Right lobe of liver (tissue), 4 donors: ENCODE measurements around the gene NPAP1.

Experiments
- POLR2A ChIP-seq: fragments of 450-650 bp; IDR thresholded peaks from one replicate; pipeline ENCODE4 v1.6.1; 2017; ENCODE audit warnings: antibody characterized with exemption, mild to moderate bottlenecking
- TF ChIP-seq, protein P1 (sequence below), 4 donors: fragments of 200-600 bp in 3 of 4; fragments of 450-650 bp in 1 of 4; IDR thresholded peaks; one replicate each; pipeline versions ENCODE4 v1.5.1 to v1.8.0; 2016 to 2022; ENCODE audit warnings: antibody characterized with exemption in 4 of 4, mild to moderate bottlenecking in 2 of 4
- donor health status: DM: no; HTN: no; CAD: no.
- donor health status: DM: no; HTN: no; CAD: no.
- donor health status: DM: no; HTN: yes; CAD: no.

DNA sequence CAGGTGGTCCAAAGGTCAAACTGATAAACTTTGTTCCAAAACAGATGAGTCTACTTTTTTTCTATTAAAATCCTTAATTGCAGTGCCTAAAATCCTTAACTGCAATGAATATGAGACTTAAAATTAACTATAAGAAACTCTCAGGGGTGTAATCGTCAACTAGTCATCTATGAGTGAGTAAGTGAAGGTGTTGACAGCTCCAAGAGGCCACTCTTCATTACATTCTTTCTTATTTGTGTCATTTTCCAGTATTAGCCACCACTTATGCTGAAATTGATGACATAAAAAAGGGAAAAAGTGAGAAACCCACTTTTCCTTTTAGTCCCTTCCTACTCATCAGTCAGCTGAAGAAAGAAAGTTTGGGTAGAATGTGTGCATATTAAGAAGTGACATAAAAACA, 12.6 kb upstream of the NPAP1 start:
- TF ChIP-seq, protein P1, sequence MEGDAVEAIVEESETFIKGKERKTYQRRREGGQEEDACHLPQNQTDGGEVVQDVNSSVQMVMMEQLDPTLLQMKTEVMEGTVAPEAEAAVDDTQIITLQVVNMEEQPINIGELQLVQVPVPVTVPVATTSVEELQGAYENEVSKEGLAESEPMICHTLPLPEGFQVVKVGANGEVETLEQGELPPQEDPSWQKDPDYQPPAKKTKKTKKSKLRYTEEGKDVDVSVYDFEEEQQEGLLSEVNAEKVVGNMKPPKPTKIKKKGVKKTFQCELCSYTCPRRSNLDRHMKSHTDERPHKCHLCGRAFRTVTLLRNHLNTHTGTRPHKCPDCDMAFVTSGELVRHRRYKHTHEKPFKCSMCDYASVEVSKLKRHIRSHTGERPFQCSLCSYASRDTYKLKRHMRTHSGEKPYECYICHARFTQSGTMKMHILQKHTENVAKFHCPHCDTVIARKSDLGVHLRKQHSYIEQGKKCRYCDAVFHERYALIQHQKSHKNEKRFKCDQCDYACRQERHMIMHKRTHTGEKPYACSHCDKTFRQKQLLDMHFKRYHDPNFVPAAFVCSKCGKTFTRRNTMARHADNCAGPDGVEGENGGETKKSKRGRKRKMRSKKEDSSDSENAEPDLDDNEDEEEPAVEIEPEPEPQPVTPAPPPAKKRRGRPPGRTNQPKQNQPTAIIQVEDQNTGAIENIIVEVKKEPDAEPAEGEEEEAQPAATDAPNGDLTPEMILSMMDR (IDR thresholded peaks at IDR 0.05) = no peak
- no peak for TF ChIP-seq POLR2A
